Activated T-cell treated with anti-CD3 and anti-CD28 coated beads for 24 hours (primary cell): ENCODE measurements around the gene TSPAN4.

ENCODE experiments used
- DNase-seq: peaks from one replicate; pipeline ENCODE4 v3.0.0-alpha.2; 2020; ENCODE audit warnings: low read depth

The TSPAN4 gene

GRCh38 chr11:911031-911889 lies 68.6 kb downstream of the TSPAN4 start:
- DNase-seq: peak; percentile 32

DNA sequence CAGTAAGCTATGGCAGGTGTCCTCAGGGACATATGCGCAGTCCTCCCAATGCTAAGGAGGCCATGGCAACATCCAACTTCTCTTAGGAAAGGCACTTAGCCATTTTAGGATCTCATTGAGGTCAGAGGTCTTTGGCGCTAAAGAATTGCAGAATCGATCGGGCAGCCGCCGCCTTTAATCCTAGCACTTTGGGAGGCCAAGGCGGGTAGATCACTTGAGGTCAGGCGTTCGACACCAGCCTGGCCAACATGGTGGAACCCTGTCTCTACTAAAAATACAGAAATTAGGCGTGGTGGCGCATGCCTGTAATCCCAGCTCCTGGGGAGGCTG lies 69.2 kb downstream of the TSPAN4 start:
- no peak for DNase-seq

DNA sequence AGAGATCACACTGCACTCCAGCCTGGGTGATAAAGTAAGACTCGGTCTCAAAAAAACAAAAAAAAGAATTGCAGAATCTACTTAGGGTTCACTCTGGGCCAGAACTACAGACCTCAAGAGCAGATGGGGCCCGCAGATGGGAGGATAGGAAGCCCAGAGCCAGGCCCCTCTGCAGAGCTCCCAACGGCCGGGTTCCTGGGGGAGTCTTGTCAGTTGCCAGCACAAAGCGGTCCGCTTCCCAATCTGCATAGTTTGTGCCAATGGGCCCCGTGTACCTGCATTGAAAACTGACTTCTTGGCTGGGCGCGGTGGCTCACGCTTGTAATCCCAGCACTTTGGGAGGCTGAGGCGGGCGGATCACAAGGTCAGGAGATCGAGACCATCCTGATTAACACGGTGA lies 69.6 kb downstream of the TSPAN4 start:
- no peak for DNase-seq

DNA sequence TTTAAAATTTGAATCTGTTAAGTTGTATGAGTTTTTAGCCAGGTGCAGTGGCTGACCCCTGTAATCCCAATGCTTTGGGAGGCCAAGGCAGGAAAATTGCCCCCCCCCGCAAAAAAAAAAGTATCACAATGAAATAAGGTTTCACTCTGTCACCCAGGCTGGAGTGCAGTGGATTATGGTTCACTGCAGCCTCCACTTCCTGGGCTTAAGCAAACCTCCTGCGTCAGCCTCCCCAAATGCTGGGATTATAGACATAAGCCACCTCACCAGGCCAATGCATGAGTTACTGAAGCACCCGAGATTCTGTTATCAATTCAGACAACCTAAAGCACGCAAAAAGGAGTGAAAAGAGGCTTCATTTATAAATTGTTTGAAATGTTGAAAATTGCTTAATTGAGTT lies 70.4 kb downstream of the TSPAN4 start:
- no peak for DNase-seq

GRCh38 chr11:914204-914603 lies 71.6 kb downstream of the TSPAN4 start:
- no peak for DNase-seq

DNA sequence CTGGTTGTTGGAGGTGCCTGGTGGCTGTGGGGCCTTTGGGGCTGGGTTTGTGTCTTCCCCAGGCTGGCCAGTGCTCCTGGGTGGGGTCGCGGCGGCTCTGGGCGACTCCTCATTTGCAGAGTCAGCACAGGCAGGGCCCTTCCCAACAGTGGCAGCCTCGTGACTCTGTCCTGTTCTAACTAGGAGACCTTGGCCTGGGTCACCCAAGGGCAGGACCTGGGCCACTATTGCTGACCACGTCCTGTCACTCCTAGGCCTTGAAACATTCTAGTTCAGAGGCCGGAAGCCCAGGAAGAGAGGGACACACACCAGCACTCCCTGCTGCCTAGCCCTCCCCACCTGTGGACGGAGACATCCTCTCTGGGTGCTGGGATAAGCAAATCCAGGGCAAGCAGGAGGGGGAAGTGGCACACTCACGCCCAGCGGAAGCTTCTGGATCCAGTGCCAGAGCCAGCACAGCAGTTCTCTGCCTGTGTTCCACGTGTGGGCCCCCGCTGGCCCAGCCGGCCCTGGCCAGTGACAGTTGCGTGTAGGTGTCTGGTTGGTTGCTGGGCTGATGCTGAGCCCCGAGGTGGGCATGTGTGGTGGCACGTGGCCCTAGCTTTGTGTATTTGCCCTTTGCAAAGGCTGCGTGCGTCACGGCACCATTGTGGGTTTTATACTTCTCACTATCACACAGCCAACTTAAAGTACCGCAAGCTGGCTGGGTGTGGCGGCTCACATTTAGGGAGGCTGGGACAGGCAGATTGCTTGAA lies 72.3 kb downstream of the TSPAN4 start:
- no peak for DNase-seq
